ENCODE data around the gene UFD1.

UFD1 gene

DNA sequence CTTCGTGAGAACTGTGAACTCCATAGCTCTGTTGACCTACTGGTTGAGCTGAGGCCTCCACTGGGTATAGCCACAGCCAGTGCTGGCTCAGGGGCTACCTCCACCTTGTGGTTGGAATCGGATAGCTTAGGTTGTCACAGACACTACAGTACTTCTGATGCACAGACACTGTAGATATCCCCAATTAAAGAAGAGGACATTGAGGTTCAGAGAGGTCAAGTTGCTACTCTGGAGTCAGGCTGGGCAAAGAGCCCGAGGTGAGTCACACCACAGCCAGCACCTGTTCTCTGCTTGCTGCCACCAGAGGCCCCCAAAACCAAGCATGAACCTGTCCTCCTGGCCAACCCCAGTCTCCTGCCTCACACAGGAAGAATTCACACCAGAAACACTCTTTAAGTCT, 5.4 kb downstream of the UFD1 start:
- H3K36me3 ChIP-seq (ENCODE audit: control insufficient read depth, insufficient read depth, low read length), result peaks cover 30% of the 10 kb centered on the region
- no peaks in the 10 kb centered on the region for H3K4me1 ChIP-seq (ENCODE audit: control insufficient read depth, insufficient read depth, low read length)
- no peak overlapping the region for H3K4me3 ChIP-seq (ENCODE audit: low read length)
- no peak overlapping the region for H3K9ac ChIP-seq (ENCODE audit: low read length)
- H3K9me3 ChIP-seq (ENCODE audit: control insufficient read depth, low read length), result no peaks in the 10 kb centered on the region
- H3K27me3 ChIP-seq (ENCODE audit: control insufficient read depth, insufficient read depth, low read length), result no peaks in the 10 kb centered on the region

DNA sequence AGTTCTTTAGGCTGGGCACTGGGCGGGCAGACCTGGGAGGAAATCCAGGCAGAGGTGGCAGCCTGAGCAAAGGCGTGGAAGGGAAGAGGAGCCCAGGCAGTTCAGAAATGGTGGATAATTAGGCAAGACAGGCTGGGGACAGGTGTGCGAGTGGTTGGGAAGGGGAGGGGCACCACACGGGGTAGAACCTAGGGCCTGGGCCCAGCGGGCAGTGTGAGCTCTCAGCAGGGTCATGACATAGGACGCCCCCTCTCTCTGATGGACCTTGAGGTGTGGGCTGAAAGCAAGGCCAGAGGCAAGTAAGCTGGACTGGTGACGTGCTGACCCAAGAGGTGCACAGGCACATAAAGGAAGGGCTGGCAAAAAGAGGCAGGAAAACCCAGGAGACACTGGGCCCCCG, 6.8 kb downstream of the UFD1 start:
- H3K4me3 ChIP-seq (ENCODE audit: low read length), result no peak overlapping the region
- H3K9me3 ChIP-seq (ENCODE audit: control insufficient read depth, low read length), result no peaks in the 10 kb centered on the region
- no peaks in the 10 kb centered on the region for H3K4me1 ChIP-seq (ENCODE audit: control insufficient read depth, insufficient read depth, low read length)
- no peaks in the 10 kb centered on the region for H3K27me3 ChIP-seq (ENCODE audit: control insufficient read depth, insufficient read depth, low read length)
- H3K9ac ChIP-seq (ENCODE audit: low read length), result no peak overlapping the region
- H3K36me3 ChIP-seq (ENCODE audit: control insufficient read depth, insufficient read depth, low read length), result peaks cover 41% of the 10 kb centered on the region

DNA sequence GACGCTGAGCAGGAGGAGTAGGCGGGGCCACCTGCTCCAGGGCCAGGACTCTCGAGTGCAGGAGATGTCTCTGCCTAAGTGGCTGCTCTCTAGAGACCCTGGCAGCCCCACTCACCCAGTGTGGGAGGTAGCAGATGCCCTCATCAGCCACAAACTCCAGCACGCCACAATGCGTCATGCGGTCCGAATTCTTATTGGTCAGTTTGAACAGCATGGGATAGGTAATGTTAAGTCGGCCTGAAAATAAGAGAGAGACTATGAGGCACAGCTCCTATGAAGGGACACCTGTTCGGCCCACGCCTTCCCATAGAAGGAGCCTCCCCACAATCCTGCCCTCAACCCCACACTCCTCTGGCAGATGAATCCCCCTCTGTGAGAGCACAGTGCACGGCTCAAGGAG, 7.4 kb downstream of the UFD1 start:
- H3K4me3 ChIP-seq (ENCODE audit: low read length), result no peak overlapping the region
- H3K36me3 ChIP-seq (ENCODE audit: control insufficient read depth, insufficient read depth, low read length), result peaks cover 41% of the 10 kb centered on the region
- H3K9me3 ChIP-seq (ENCODE audit: control insufficient read depth, low read length), result no peaks in the 10 kb centered on the region
- no peak overlapping the region for H3K9ac ChIP-seq (ENCODE audit: low read length)
- no peaks in the 10 kb centered on the region for H3K27me3 ChIP-seq (ENCODE audit: control insufficient read depth, insufficient read depth, low read length)
- no peaks in the 10 kb centered on the region for H3K4me1 ChIP-seq (ENCODE audit: control insufficient read depth, insufficient read depth, low read length)

DNA sequence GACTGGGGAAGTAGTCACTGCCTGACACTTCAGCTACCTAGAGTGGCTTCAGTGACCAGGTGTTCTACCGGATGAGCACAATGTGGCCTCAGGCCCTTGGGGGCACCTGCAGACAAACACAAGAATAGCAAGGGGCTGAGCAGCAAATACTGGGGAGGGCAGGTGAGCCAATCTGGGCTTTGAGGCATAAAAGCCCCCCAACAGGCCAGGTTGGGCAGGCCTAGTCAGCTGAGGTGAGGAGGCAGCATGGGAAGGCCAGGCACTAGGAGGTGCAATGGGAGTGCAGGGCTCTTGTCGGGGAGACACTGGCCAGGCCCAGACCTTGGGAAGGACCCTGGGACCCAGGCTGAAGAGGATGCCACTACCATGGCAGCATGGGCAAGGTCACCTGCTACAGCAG, 9.0 kb downstream of the UFD1 start:
- peaks cover 41% of the 10 kb centered on the region for H3K36me3 ChIP-seq (ENCODE audit: control insufficient read depth, insufficient read depth, low read length)

DNA sequence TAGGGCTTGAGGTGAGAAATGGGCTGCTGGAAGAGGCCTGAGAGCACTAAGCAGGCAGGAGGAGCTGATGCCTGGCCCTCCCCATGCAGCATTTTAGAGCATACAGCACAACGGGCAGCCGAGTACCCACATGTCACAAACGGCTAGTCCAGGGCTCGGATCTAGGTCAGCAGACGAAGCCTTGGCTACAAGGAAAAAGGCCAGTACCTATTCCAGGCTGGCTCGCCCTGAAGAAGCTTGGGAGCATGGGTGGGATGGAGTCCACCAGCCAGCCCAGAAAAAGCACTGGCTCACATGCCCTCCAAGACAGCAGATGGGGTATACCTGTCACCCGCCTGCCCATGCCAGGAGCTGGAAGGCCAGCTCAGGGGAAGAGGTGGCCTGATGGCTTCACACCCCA, 9.6 kb downstream of the UFD1 start:
- no peak overlapping the region for H3K9ac ChIP-seq (ENCODE audit: low read length)
- peaks cover 44% of the 10 kb centered on the region for H3K36me3 ChIP-seq (ENCODE audit: control insufficient read depth, insufficient read depth, low read length)
- H3K9me3 ChIP-seq (ENCODE audit: control insufficient read depth, low read length), result no peaks in the 10 kb centered on the region
- no peak overlapping the region for H3K4me3 ChIP-seq (ENCODE audit: low read length)
- H3K4me1 ChIP-seq (ENCODE audit: control insufficient read depth, insufficient read depth, low read length), result no peaks in the 10 kb centered on the region
- H3K27me3 ChIP-seq (ENCODE audit: control insufficient read depth, insufficient read depth, low read length), result no peaks in the 10 kb centered on the region

More for the DNA sequence above, 9.0 kb downstream of the UFD1 start:
- no peak overlapping the region for H3K4me3 ChIP-seq (ENCODE audit: low read length)
- H3K27me3 ChIP-seq (ENCODE audit: control insufficient read depth, insufficient read depth, low read length), result no peaks in the 10 kb centered on the region
- H3K9ac ChIP-seq (ENCODE audit: low read length), result no peak overlapping the region
- H3K9me3 ChIP-seq (ENCODE audit: control insufficient read depth, low read length), result no peaks in the 10 kb centered on the region
- H3K4me1 ChIP-seq (ENCODE audit: control insufficient read depth, insufficient read depth, low read length), result no peaks in the 10 kb centered on the region

DNA sequence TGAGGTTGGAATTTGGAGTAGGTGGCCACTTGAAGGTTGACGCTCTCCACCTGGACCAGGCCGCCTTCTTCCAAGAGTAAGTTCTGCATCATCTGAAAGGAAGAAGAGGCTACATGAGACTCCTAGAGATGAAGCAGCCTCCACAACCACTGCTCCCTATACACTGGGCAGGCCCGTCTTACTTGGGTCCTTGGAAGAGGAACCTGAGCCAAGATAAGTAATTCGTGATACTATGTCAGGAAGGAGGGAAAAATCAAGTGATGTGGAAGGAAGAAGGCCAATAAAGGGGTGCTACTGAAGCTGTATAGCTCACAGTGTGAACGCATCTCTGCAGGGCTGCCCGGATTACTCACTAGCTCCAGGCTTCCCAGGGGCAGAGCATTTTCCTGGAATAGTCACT, 11.1 kb downstream of the UFD1 start:
- Histone ChIP-seq H3K27me3 (ENCODE audit: control insufficient read depth, insufficient read depth, low read length) (no peaks in the 10 kb centered on the region), H3K4me3 (ENCODE audit: low read length) (no peak overlapping the region), H3K9ac (ENCODE audit: low read length) (no peak overlapping the region), H3K4me1 (ENCODE audit: control insufficient read depth, insufficient read depth, low read length) (no peaks in the 10 kb centered on the region), H3K9me3 (ENCODE audit: control insufficient read depth, low read length) (no peaks in the 10 kb centered on the region), H3K36me3 (ENCODE audit: control insufficient read depth, insufficient read depth, low read length) (peaks cover 37% of the 10 kb centered on the region)

DNA sequence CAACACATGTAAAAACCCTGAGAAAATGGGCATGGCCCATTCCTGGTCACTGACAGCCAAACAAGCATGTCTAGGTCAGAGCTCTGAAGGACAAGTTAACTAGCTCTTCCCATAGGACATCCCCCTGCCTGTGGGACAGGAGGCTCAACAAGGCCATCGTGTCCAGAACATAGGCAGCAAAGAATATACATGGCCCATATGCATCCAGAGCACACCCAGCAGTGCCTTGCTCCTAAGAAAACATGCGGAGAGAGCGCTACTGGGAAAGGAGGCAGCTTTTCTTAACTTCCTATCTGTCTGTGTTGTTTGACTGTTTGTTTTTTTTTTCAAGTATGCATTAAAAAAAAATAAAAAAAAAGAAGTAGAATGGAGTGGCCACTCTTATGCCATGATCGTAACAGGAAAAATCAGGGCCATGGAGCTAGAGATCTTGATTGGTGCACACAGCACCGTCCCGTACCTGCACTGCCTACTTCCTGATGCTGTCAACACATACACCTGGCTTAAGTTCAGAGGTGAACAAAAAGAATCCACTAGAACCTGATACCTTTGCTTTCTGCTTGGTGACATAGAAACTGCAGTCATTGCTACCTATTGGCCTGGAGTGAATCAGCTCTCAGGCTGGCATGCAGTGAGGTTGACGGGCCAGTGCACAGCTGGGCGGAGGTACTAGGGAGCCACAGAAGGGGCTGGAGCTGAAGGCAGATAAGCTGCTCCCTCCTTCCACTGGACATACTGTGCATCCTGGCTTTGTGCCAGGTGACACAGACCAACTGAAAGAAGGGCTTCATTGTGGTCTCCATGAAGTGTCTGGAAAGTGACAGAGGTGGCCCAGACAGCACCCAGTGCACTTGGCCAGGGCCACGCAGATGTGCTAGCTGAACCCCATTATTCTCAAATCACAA, 11.9 kb downstream of the UFD1 start:
- peaks cover 36% of the 10 kb centered on the region for H3K36me3 ChIP-seq (ENCODE audit: control insufficient read depth, insufficient read depth, low read length)
- H3K9ac ChIP-seq (ENCODE audit: low read length), result no peak overlapping the region
- no peaks in the 10 kb centered on the region for H3K4me1 ChIP-seq (ENCODE audit: control insufficient read depth, insufficient read depth, low read length)
- H3K4me3 ChIP-seq (ENCODE audit: low read length), result no peak overlapping the region
- no peaks in the 10 kb centered on the region for H3K27me3 ChIP-seq (ENCODE audit: control insufficient read depth, insufficient read depth, low read length)
- H3K9me3 ChIP-seq (ENCODE audit: control insufficient read depth, low read length), result no peaks in the 10 kb centered on the region

DNA sequence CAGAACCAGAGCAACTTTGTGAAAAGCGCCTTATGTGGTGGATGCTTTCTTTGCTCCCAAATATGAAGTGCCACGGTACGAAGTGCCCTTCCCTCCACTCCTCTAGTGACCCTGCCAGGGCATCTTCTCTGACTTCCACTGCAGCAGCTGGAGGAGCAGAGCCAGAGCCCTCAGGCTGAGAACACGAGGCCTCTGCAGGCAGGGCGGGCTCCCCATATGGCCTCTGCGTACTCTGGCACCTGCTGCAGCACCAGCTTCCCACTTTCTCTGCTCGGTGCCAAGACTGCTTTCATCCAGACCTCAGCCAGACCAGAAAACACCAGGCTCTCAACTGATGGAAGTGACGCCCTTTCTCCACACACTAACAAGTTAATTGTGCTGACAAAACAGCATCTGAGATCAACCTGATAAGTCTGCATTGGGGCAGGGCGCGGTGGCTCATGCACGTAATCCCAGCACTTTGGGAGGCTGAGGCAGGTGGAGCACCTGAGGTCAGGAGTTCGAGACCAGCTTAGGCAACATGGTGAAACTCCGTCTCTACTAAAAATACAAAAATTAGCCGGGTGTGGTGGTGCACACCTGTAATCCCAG, 12.8 kb downstream of the UFD1 start:
- Histone ChIP-seq H3K36me3 (ENCODE audit: control insufficient read depth, insufficient read depth, low read length) (peaks cover 31% of the 10 kb centered on the region), H3K9ac (ENCODE audit: low read length) (no peak overlapping the region)

DNA sequence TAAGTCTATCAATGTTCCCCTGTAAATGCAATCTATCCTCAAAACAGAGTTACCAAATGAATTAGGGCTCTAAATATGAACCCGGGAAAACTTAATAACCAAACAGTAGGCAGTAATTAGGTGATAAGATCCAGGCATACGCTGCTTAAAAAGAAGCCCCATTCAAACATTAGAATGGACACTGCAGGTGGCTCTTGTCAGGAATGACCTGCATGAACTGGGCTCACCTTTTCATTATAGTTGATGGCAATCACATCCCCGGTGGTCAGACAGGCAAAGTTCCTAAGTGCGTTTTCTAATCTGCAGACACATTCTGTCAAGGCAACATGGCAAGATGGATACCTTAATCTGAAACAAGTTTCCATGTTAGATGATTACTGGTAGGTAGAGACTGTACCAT, 14.0 kb downstream of the UFD1 start:
- H3K4me3 ChIP-seq (ENCODE audit: low read length), result no peak overlapping the region
- H3K4me1 ChIP-seq (ENCODE audit: control insufficient read depth, insufficient read depth, low read length), result no peaks in the 10 kb centered on the region
- no peaks in the 10 kb centered on the region for H3K9me3 ChIP-seq (ENCODE audit: control insufficient read depth, low read length)
- H3K9ac ChIP-seq (ENCODE audit: low read length), result no peak overlapping the region
- no peaks in the 10 kb centered on the region for H3K27me3 ChIP-seq (ENCODE audit: control insufficient read depth, insufficient read depth, low read length)
- H3K36me3 ChIP-seq (ENCODE audit: control insufficient read depth, insufficient read depth, low read length), result peaks cover 26% of the 10 kb centered on the region

More for the DNA sequence above, 12.8 kb downstream of the UFD1 start:
- H3K27me3 ChIP-seq (ENCODE audit: control insufficient read depth, insufficient read depth, low read length), result no peaks in the 10 kb centered on the region
- H3K4me3 ChIP-seq (ENCODE audit: low read length), result no peak overlapping the region
- H3K4me1 ChIP-seq (ENCODE audit: control insufficient read depth, insufficient read depth, low read length), result no peaks in the 10 kb centered on the region
- no peaks in the 10 kb centered on the region for H3K9me3 ChIP-seq (ENCODE audit: control insufficient read depth, low read length)

DNA sequence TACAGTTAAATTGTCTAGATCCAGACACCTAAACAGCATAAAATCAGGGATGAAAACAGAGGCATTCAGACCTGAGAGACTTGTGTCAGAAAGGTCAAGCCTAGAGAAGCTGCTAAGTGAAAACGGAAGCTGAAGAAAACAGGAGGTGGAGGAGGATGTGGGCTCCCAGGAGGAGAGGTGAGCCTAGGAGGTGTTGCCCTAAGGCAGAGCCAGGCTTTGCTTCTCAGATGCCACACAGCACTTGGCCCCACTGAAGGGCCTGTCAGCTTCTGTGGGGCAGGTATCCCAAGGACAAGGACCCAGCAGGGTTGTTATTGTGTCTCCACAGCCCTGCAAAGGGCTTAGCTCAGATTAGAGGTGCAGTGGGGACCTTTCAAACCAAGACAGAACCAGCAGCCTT, 14.4 kb downstream of the UFD1 start:
- H3K9ac ChIP-seq (ENCODE audit: low read length), result no peak overlapping the region
- H3K4me3 ChIP-seq (ENCODE audit: low read length), result no peak overlapping the region
- peaks cover 26% of the 10 kb centered on the region for H3K36me3 ChIP-seq (ENCODE audit: control insufficient read depth, insufficient read depth, low read length)
- no peaks in the 10 kb centered on the region for H3K27me3 ChIP-seq (ENCODE audit: control insufficient read depth, insufficient read depth, low read length)
- H3K9me3 ChIP-seq (ENCODE audit: control insufficient read depth, low read length), result no peaks in the 10 kb centered on the region
- no peaks in the 10 kb centered on the region for H3K4me1 ChIP-seq (ENCODE audit: control insufficient read depth, insufficient read depth, low read length)

DNA sequence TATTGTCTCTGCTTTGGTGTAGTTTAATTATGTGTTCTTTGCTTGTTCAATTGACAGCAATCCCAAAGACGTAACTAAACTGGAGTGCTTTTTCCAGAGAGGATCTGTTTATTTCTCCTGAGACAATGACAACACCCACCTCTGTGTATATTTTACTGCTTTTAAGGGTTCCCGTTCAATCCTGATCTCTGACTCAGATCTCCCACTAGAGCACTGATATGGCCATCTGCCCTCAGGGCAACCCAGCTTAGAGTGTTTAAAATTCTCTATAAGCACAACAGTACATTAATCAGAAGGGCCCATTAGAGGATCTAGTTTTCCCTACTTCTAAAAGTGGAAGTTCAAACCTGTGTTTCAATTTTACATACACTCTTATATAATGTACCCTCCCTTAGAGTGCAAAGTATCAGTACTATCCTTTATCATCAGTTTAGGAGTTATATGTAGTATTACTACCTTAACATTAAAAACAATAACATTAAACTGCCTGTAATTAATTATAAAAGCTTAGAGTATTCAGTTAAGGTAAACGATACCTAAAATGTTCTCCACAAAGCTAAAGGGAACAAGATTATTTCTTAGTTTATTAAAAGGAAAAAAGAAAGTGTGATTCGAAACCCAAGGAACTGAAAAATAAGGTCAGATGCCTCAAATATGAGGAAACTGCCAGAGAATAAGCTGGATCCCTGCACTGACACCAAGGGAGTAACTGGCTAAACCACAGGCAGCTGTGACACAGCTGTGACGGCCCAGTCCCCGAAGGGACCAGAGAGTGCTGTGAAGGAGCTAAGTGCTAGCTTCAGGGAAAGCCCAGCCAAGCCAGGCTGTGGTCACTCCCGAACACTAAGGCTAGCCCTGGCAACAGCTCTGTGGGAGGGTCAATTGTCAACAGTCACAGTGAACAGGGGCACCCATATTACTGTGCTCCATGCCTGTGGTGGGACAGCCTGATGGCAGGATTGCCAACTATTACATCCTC, 15.2 kb downstream of the UFD1 start:
- Histone ChIP-seq H3K36me3 (ENCODE audit: control insufficient read depth, insufficient read depth, low read length) (peaks cover 19% of the 10 kb centered on the region), H3K4me1 (ENCODE audit: control insufficient read depth, insufficient read depth, low read length) (no peaks in the 10 kb centered on the region), H3K9ac (ENCODE audit: low read length) (no peak overlapping the region), H3K9me3 (ENCODE audit: control insufficient read depth, low read length) (no peaks in the 10 kb centered on the region), H3K4me3 (ENCODE audit: low read length) (no peak overlapping the region), H3K27me3 (ENCODE audit: control insufficient read depth, insufficient read depth, low read length) (no peaks in the 10 kb centered on the region)

DNA sequence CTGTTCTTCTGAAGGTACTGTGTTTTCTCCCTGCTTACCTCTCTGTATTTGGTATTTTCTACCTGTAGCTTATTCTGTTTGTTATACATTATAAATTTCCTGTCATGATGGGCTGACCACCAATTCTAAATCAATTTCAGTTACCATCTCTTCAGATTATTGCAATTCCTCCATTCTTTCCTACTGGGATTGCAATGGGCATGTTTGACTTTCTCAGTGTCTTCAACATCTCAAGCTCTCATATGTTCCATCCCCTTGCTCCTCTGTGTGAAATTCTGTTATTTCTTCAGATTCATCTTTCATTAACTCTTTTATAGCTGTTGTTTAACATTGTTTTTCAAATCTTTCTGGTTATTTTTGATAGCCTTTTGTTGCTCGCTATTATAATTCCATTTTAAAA, 16.0 kb downstream of the UFD1 start:
- no peak overlapping the region for H3K4me3 ChIP-seq (ENCODE audit: low read length)
- peaks cover 12% of the 10 kb centered on the region for H3K36me3 ChIP-seq (ENCODE audit: control insufficient read depth, insufficient read depth, low read length)
- no peaks in the 10 kb centered on the region for H3K9me3 ChIP-seq (ENCODE audit: control insufficient read depth, low read length)
- no peaks in the 10 kb centered on the region for H3K27me3 ChIP-seq (ENCODE audit: control insufficient read depth, insufficient read depth, low read length)
- H3K9ac ChIP-seq (ENCODE audit: low read length), result no peak overlapping the region
- no peaks in the 10 kb centered on the region for H3K4me1 ChIP-seq (ENCODE audit: control insufficient read depth, insufficient read depth, low read length)
